H9 (cell line): ENCODE measurements around the gene C19orf33. TPM values are rescaled to one million over a fixed set of nuclear protein-coding genes. Genes with fewer than 3 reads are reported as not detected.

Source experiments
- DNase-seq: peaks from one replicate; pipeline ENCODE4 v3.0.0-alpha.2; 2017
- H2AFZ ChIP-seq: one replicate; pipeline ENCODE4 v1.6.1; 2013; ENCODE audit warnings: mild to moderate bottlenecking, low read length, control low read depth, moderate library complexity
- H2AK5ac ChIP-seq: 2 replicates; pipeline ENCODE4 v1.6.1; 2013; ENCODE audit warnings: low read length, control low read depth, mixed read lengths; ENCODE audit not compliant: insufficient read length
- H2BK120ac ChIP-seq: one replicate; pipeline ENCODE4 v1.6.1; 2013; ENCODE audit warnings: low read depth, mild to moderate bottlenecking, low read length, control low read depth, inconsistent platforms; ENCODE audit not compliant: poor library complexity, severe bottlenecking
- H2BK12ac ChIP-seq: 2 replicates; pipeline ENCODE4 v1.6.1; 2013; ENCODE audit warnings: low read length, control low read depth, mixed read lengths, low read depth; ENCODE audit not compliant: insufficient read length
- H2BK15ac ChIP-seq: 2 replicates; pipeline ENCODE4 v1.6.1; 2013; ENCODE audit warnings: low read depth, low read length, control low read depth
- H2BK20ac ChIP-seq: one replicate; pipeline ENCODE4 v1.6.1; 2013; ENCODE audit warnings: low read depth, mild to moderate bottlenecking, low read length, control low read depth, inconsistent platforms; ENCODE audit not compliant: poor library complexity, severe bottlenecking
- H2BK5ac ChIP-seq: 2 replicates; pipeline ENCODE4 v1.6.1; 2013; ENCODE audit warnings: low read length, control low read depth, mixed read lengths; ENCODE audit not compliant: insufficient read length
- H3K14ac ChIP-seq: 2 replicates; pipeline ENCODE4 v1.6.1; 2013; ENCODE audit warnings: low read length, control low read depth; ENCODE audit not compliant: insufficient read depth
- H3K18ac ChIP-seq: 2 replicates; pipeline ENCODE4 v1.6.1; 2013; ENCODE audit warnings: low read depth, mild to moderate bottlenecking, mixed read lengths, low read length, control low read depth; ENCODE audit not compliant: insufficient read length
- H3K23ac ChIP-seq: 2 replicates; pipeline ENCODE4 v1.6.1; 2013; ENCODE audit warnings: low read length, control low read depth, mixed read lengths, low read depth; ENCODE audit not compliant: insufficient read length
- H3K23me2 ChIP-seq: 2 replicates; pipeline ENCODE4 v1.6.1; 2013; ENCODE audit warnings: low read depth, mild to moderate bottlenecking, mixed read lengths, low read length, control low read depth; ENCODE audit not compliant: insufficient read length, poor library complexity, severe bottlenecking
- H3K27ac ChIP-seq: 2 replicates; pipeline ENCODE4 v1.5.1; 2013; ENCODE audit warnings: low read length, control low read depth, mixed read lengths, low read depth; ENCODE audit not compliant: insufficient read length
- H3K27me3 ChIP-seq: 2 replicates; pipeline ENCODE4 v1.6.1; 2013; ENCODE audit warnings: low read length, control low read depth, inconsistent platforms; ENCODE audit not compliant: insufficient read depth
- H3K4ac ChIP-seq: 2 replicates; pipeline ENCODE4 v1.6.1; 2013; ENCODE audit warnings: low read depth, mild to moderate bottlenecking, control low read depth, inconsistent platforms, low read length, moderate library complexity
- H3K4me1 ChIP-seq: 2 replicates; pipeline ENCODE4 v1.6.1; 2013; ENCODE audit warnings: low read length, control low read depth, inconsistent platforms; ENCODE audit not compliant: insufficient read depth
- H3K4me2 ChIP-seq: 2 replicates; pipeline ENCODE4 v1.6.1; 2013; ENCODE audit warnings: low read length, control low read depth, mixed read lengths; ENCODE audit not compliant: insufficient read length, insufficient read depth
- H3K56ac ChIP-seq: 2 replicates; pipeline ENCODE4 v1.6.1; 2013; ENCODE audit warnings: low read depth, mild to moderate bottlenecking, mixed read lengths, low read length, control low read depth; ENCODE audit not compliant: insufficient read length
- H3K79me1 ChIP-seq: 2 replicates; pipeline ENCODE4 v1.6.1; 2013; ENCODE audit warnings: low read depth, mild to moderate bottlenecking, moderate library complexity, low read length, control low read depth, inconsistent platforms; ENCODE audit not compliant: insufficient read depth, poor library complexity, severe bottlenecking
- H3K79me2 ChIP-seq: 2 replicates; pipeline ENCODE4 v1.6.1; 2013; ENCODE audit warnings: low read length, control low read depth, inconsistent platforms; ENCODE audit not compliant: insufficient read depth
- H3K9ac ChIP-seq: 2 replicates; pipeline ENCODE4 v1.6.1; 2013; ENCODE audit warnings: low read length, control low read depth, mixed read lengths; ENCODE audit not compliant: insufficient read length; ENCODE audit errors: extremely low read depth
- H3K9me3 ChIP-seq: one replicate; pipeline ENCODE4 v1.6.1; 2013; ENCODE audit warnings: low read depth, low read length, inconsistent platforms; ENCODE audit not compliant: control insufficient read depth
- H3T11ph ChIP-seq: one replicate; pipeline ENCODE4 v1.6.1; 2013; ENCODE audit warnings: mild to moderate bottlenecking, low read length, control low read depth, inconsistent platforms
- H4K20me1 ChIP-seq: one replicate; pipeline ENCODE4 v1.6.1; 2013; ENCODE audit not compliant: control insufficient read depth, insufficient read length, insufficient read depth
- H4K5ac ChIP-seq: 2 replicates; pipeline ENCODE4 v1.6.1; 2013; ENCODE audit warnings: low read depth, mild to moderate bottlenecking, mixed read lengths, low read length, control low read depth; ENCODE audit not compliant: insufficient read length
- H4K8ac ChIP-seq: replicated peaks from 2 replicates; pipeline ENCODE4 v1.6.1; 2013; ENCODE audit warnings: low read length, control low read depth, mixed read lengths, low read depth; ENCODE audit not compliant: insufficient read length
- H4K91ac ChIP-seq: 2 replicates; pipeline ENCODE4 v1.6.1; 2013; ENCODE audit warnings: low read depth, mild to moderate bottlenecking, moderate library complexity, mixed read lengths, low read length, control low read depth; ENCODE audit not compliant: insufficient read length
- H3K27ac Mint-ChIP-seq, 3 experiments: 2 replicates in 2 of 3; 3 replicates in 1 of 3; pipeline ENCODE4 v1.8.0; 2020 to 2021; ENCODE audit warnings: mixed read lengths in 3 of 3, mild to moderate bottlenecking in 1 of 3, moderate library complexity in 1 of 3
- H3K27me3 Mint-ChIP-seq: 2 replicates; pipeline ENCODE4 v1.8.0; 2021; ENCODE audit warnings: low read depth, mild to moderate bottlenecking, moderate library complexity, mixed read lengths
- H3K36me3 Mint-ChIP-seq, 3 experiments: 2 replicates in 2 of 3; 3 replicates in 1 of 3; pipeline ENCODE4 v1.8.0; 2020 to 2021; ENCODE audit warnings: low read depth in 3 of 3, mixed read lengths in 3 of 3; ENCODE audit not compliant: insufficient read depth in 1 of 3
- H3K4me1 Mint-ChIP-seq, 2 experiments: 2 replicates each; pipeline ENCODE4 v1.8.0; 2020; ENCODE audit warnings: mixed read lengths in 2 of 2
- H3K4me3 Mint-ChIP-seq, 2 experiments: 2 replicates in 1 of 2; 3 replicates in 1 of 2; pipeline ENCODE4 v1.8.0; 2020 to 2021; ENCODE audit warnings: mild to moderate bottlenecking in 2 of 2, mixed read lengths in 2 of 2, moderate library complexity in 1 of 2
- H3K9me3 Mint-ChIP-seq, 2 experiments: 2 replicates in 1 of 2; 3 replicates in 1 of 2; pipeline ENCODE4 v1.8.0; 2020; ENCODE audit warnings: mild to moderate bottlenecking in 2 of 2, mixed read lengths in 2 of 2, moderate library complexity in 1 of 2
- WGBS: extraction: QIAGEN DNeasy Blood & Tissue Kit; methylation state at CpG from one replicate; pipeline ENCODE4 v1.1.7; 2013; ENCODE audit warnings: missing lambda C conversion rate, low lambda C conversion rate, mixed read lengths; ENCODE audit not compliant: insufficient read length; ENCODE audit errors: extremely low coverage; 5-methylcytosine and 5-hydroxymethylcytosine counted together
- total RNA-seq: library from RNA; stranded (reverse); gene quantifications from 2 replicates; pipeline ENCODE4 v1.2.1, GENCODE V29; 2021
- TF ChIP-seq, protein P1 (sequence below): fragments of 200-600 bp; sonication (generic); conservative IDR thresholded peaks from 3 replicates; pipeline ENCODE4 v1.8.0; 2021; ENCODE audit warnings: antibody characterized with exemption, mild to moderate bottlenecking

Gene C19orf33
- total RNA-seq, 1 experiment from 2014 or later: not detected

GRCh38 chr19:38265213-38265861, 38.7 kb upstream of the C19orf33 start:
- H2BK15ac ChIP-seq: no peak overlapping the region
- no peak overlapping the region for H3K56ac ChIP-seq
- H2BK20ac ChIP-seq: no peak overlapping the region
- Mint-ChIP-seq H3K4me3 (peak overlapping the region; percentile 96 to 100), H3K27ac (peak overlapping the region; percentile 95 to 99 (median 99)), H3K36me3 (peaks cover 0 to 16% (median 10%) of the 10 kb centered on the region in 3 experiments; a peak in 2 of 7 replicates), H3K27me3 (no peaks in the 10 kb centered on the region), H3K4me1 (peaks cover 53 to 59% of the 10 kb centered on the region in 2 experiments), H3K9me3 (no peaks in the 10 kb centered on the region; a peak in 2 of 5 replicates)
- peaks cover 12% of the 10 kb centered on the region; the same call in 1 of the 2 replicates for H3K4me1 ChIP-seq
- no peak overlapping the region for H3K4ac ChIP-seq
- no peak overlapping the region for H3T11ph ChIP-seq
- peaks cover 35% of the 10 kb centered on the region; the same call in 1 of the 2 replicates for H3K79me2 ChIP-seq
- peaks cover 11% of the 10 kb centered on the region for H3K23me2 ChIP-seq
- no peak overlapping the region for H2AFZ ChIP-seq
- H4K8ac ChIP-seq: no peak overlapping the region
- no peak overlapping the region for H2BK12ac ChIP-seq
- no peak overlapping the region for H2AK5ac ChIP-seq
- H3K27me3 ChIP-seq: no peaks in the 10 kb centered on the region
- H4K5ac ChIP-seq: no peak overlapping the region
- no peaks in the 10 kb centered on the region for H4K20me1 ChIP-seq
- H2BK120ac ChIP-seq: no peak overlapping the region
- H4K91ac ChIP-seq: no peak overlapping the region
- H3K23ac ChIP-seq: no peak overlapping the region
- TF ChIP-seq, protein P1, sequence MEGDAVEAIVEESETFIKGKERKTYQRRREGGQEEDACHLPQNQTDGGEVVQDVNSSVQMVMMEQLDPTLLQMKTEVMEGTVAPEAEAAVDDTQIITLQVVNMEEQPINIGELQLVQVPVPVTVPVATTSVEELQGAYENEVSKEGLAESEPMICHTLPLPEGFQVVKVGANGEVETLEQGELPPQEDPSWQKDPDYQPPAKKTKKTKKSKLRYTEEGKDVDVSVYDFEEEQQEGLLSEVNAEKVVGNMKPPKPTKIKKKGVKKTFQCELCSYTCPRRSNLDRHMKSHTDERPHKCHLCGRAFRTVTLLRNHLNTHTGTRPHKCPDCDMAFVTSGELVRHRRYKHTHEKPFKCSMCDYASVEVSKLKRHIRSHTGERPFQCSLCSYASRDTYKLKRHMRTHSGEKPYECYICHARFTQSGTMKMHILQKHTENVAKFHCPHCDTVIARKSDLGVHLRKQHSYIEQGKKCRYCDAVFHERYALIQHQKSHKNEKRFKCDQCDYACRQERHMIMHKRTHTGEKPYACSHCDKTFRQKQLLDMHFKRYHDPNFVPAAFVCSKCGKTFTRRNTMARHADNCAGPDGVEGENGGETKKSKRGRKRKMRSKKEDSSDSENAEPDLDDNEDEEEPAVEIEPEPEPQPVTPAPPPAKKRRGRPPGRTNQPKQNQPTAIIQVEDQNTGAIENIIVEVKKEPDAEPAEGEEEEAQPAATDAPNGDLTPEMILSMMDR: no peak
- peaks cover 9% of the 10 kb centered on the region for H3K79me1 ChIP-seq
- H3K18ac ChIP-seq: peak overlapping the region; percentile 80
- H2BK5ac ChIP-seq: no peak overlapping the region
- peak overlapping the region; percentile 89; the same call in 1 of the 2 replicates for H3K14ac ChIP-seq
- DNase-seq: no peak
- H3K27ac ChIP-seq: no peak overlapping the region
- H3K9ac ChIP-seq: peak overlapping the region; percentile 91
- no peaks in the 10 kb centered on the region for H3K9me3 ChIP-seq
- no CpG with 5 or more reads among the region's 14 CpGs for WGBS
- peak overlapping the region; percentile 95 for H3K4me2 ChIP-seq
